HepG2 (cell line): ENCODE measurements around the gene LITAFD. TPM values are rescaled to one million over a fixed set of nuclear protein-coding genes. Genes with fewer than 3 reads are reported as not detected.
A peak's percentile ranks its signal among the peaks of the same experiment; 100 is the strongest.

ENCODE experiments used
- ATAC-seq: fragments of 200-7000 bp; cut with Tn5 transposase; 3 replicates; pipeline ENCODE4 v1.9.1; 2020; ENCODE audit warnings: mild to moderate bottlenecking, moderate library complexity
- BruUV-seq: library from RNA; stranded (reverse); fragments of 400-500 nt; replicated peaks from 2 replicates; lab custom pipeline; 2021; lab: Mats Ljungman, UMichigan
- CTCF ChIA-PET: fragments of 300-600 bp; formaldehyde crosslinking; extraction: SDS; loops from one replicate; lab custom pipeline; 2021; ENCODE audit warnings: low total read pairs, inconsistent platforms, low intra/inter-chr PET ratio; lab: Yijun Ruan, JAX
- POLR2A ChIA-PET: fragments of 350-600 bp; sonication (Branson Sonifier 250); formaldehyde crosslinking; loops from one replicate; lab custom pipeline; 2020; ENCODE audit warnings: antibody characterized with exemption, inconsistent platforms; lab: Yijun Ruan, JAX
- DNase-seq: peaks from one replicate; pipeline ENCODE4 v3.0.0-alpha.2; 2015; ENCODE audit warnings: low spot score
- FAIRE-seq: peaks from 3 replicates; lab custom pipeline; 2011; peaks lifted over from hg19 to GRCh38; lab: Jason Lieb, UNC
- H2AFZ ChIP-seq: one replicate; pipeline ENCODE4 v1.6.1; 2011; ENCODE audit warnings: low read length, inconsistent platforms
- H3K27ac ChIP-seq: fragments of 300-600 bp; 3 replicates; pipeline ENCODE4 v1.8.0; 2011; ENCODE audit warnings: mixed run types, mild to moderate bottlenecking, mixed read lengths, low read length, inconsistent platforms; ENCODE audit not compliant: insufficient read depth; ENCODE audit errors: extremely low read length
- H3K27me3 ChIP-seq, 2 experiments: fragments of 200-600 bp in 1 of 2; 2 replicates in 1 of 2; 3 replicates in 1 of 2; pipeline versions ENCODE4 v1.6.0 to v1.8.0; 2011; ENCODE audit warnings: low read length in 2 of 2, mild to moderate bottlenecking in 2 of 2, moderate library complexity in 2 of 2, inconsistent platforms in 1 of 2; ENCODE audit not compliant: insufficient read depth in 2 of 2, control insufficient read depth in 1 of 2
- H3K36me3 ChIP-seq, 2 experiments: fragments of 200-600 bp in 1 of 2; replicated peaks in 1 of 2; 2 replicates in 1 of 2; 3 replicates in 1 of 2; pipeline versions ENCODE4 v1.5.1 to v1.8.0; 2011; ENCODE audit warnings: low read length in 2 of 2, inconsistent platforms in 1 of 2; ENCODE audit not compliant: insufficient read depth in 2 of 2, control insufficient read depth in 1 of 2
- H3K4me1 ChIP-seq: 2 replicates; pipeline ENCODE4 v1.5.1; 2012; ENCODE audit warnings: low read length, inconsistent platforms; ENCODE audit not compliant: insufficient read depth
- H3K4me2 ChIP-seq: 2 replicates; pipeline ENCODE4 v1.6.0; 2011; ENCODE audit warnings: low read depth, low read length, inconsistent platforms
- H3K4me3 ChIP-seq, 3 experiments: fragments of 200-600 bp in 1 of 3; sonication (generic), shearing (Covaris generic) in 1 of 3; replicated peaks in 1 of 3; 2 replicates each; pipeline ENCODE4 v1.5.1; 2011 to 2016; ENCODE audit warnings: low read length in 3 of 3, inconsistent platforms in 2 of 3, low read depth in 2 of 3, mild to moderate bottlenecking in 2 of 3, control low read depth in 1 of 3, mixed read lengths in 1 of 3; ENCODE audit not compliant: insufficient read depth in 1 of 3
- H3K79me2 ChIP-seq: one replicate; pipeline ENCODE4 v1.6.1; 2011; ENCODE audit warnings: low read length, inconsistent platforms; ENCODE audit not compliant: insufficient read depth
- H3K9ac ChIP-seq: 2 replicates; pipeline ENCODE4 v1.6.0; 2011; ENCODE audit warnings: mild to moderate bottlenecking, low read depth, low read length, inconsistent platforms; ENCODE audit not compliant: insufficient read depth
- H3K9me3 ChIP-seq: 2 replicates; pipeline ENCODE4 v1.5.1; 2012; ENCODE audit warnings: mild to moderate bottlenecking, low read length
- H4K20me1 ChIP-seq: 2 replicates; pipeline ENCODE4 v1.6.0; 2011; ENCODE audit warnings: inconsistent platforms, mild to moderate bottlenecking, low read length, moderate library complexity; ENCODE audit not compliant: insufficient read depth
- CAMTA2 ChIP-seq: sonication (generic); formaldehyde crosslinking; IDR thresholded peaks from 2 replicates; pipeline ENCODE4 v1.4.0; 2020; ENCODE audit warnings: mild to moderate bottlenecking, missing genetic modification reagents, borderline replicate concordance
- KLF13 ChIP-seq: sonication (generic); formaldehyde crosslinking; IDR thresholded peaks from 2 replicates; pipeline ENCODE4 v1.4.0; 2020; ENCODE audit warnings: mild to moderate bottlenecking, missing genetic modification reagents
- MLX ChIP-seq: IDR thresholded peaks from 2 replicates; pipeline ENCODE4 v1.6.1; 2016
- MXD3 ChIP-seq: IDR thresholded peaks from 2 replicates; pipeline ENCODE4 v1.6.1; 2016; ENCODE audit warnings: mild to moderate bottlenecking, missing biosample characterization, missing genetic modification reagents
- PAWR ChIP-seq: sonication (generic); formaldehyde crosslinking; IDR thresholded peaks from 2 replicates; pipeline ENCODE4 v1.4.0; 2020; ENCODE audit warnings: missing genetic modification reagents, mild to moderate bottlenecking, borderline replicate concordance
- POLR2A ChIP-seq, 2 experiments: IDR thresholded peaks; 2 replicates each; pipeline ENCODE4 v1.6.1; 2011; ENCODE audit warnings: low read depth in 2 of 2, low read length in 2 of 2, mild to moderate bottlenecking in 1 of 2, moderate library complexity in 1 of 2; ENCODE audit not compliant: insufficient read depth in 1 of 2
- RNF219 ChIP-seq: sonication (generic); formaldehyde crosslinking; IDR thresholded peaks from 2 replicates; pipeline ENCODE4 v1.5.0; 2020; ENCODE audit warnings: mild to moderate bottlenecking, missing genetic modification reagents
- SKI ChIP-seq: fragments of 450-650 bp; IDR thresholded peaks from one replicate; pipeline ENCODE4 v1.6.1; 2018; ENCODE audit warnings: mild to moderate bottlenecking; ENCODE audit not compliant: partially characterized antibody
- ZC3H13 ChIP-seq: sonication (generic); formaldehyde crosslinking; IDR thresholded peaks from 2 replicates; pipeline ENCODE4 v1.8.1; 2023; ENCODE audit warnings: mild to moderate bottlenecking, missing genetic modification reagents, moderate library complexity
- ZFP36L1 ChIP-seq: sonication (generic); formaldehyde crosslinking; IDR thresholded peaks from 2 replicates; pipeline ENCODE4 v1.8.0; 2022; ENCODE audit warnings: mild to moderate bottlenecking, missing genetic modification reagents, moderate library complexity
- ZNF101 ChIP-seq: sonication (generic); formaldehyde crosslinking; IDR thresholded peaks from 2 replicates; pipeline ENCODE4 v1.4.0; 2020; ENCODE audit warnings: mild to moderate bottlenecking, low read depth, missing genetic modification reagents, borderline replicate concordance
- ZNF224 ChIP-seq: sonication (generic); formaldehyde crosslinking; IDR thresholded peaks from 2 replicates; pipeline ENCODE4 v1.5.0; 2020; ENCODE audit warnings: mild to moderate bottlenecking, missing genetic modification reagents
- ZNF580 ChIP-seq: IDR thresholded peaks from 2 replicates; pipeline ENCODE4 v1.6.1; 2016; ENCODE audit warnings: low read depth, borderline replicate concordance
- ZNF687 ChIP-seq: sonication (generic); formaldehyde crosslinking; IDR thresholded peaks from 2 replicates; pipeline ENCODE4 v1.5.1; 2020; ENCODE audit warnings: mild to moderate bottlenecking, missing genetic modification reagents, moderate library complexity
- ZNF768 ChIP-seq: sonication (generic); formaldehyde crosslinking; IDR thresholded peaks from 2 replicates; pipeline ENCODE4 v1.4.0; 2020; ENCODE audit warnings: missing genetic modification reagents
- WGBS: methylation state at CpG from one replicate; pipeline ENCODE4 v1.1.6; 2017; ENCODE audit warnings: low lambda C conversion rate; 5-methylcytosine and 5-hydroxymethylcytosine counted together
- in situ Hi-C: cut with HindIII; loops from 2 replicates; pipeline ENCODE4 v1.10.0; 2017; ENCODE audit warnings: low pct_unique_long_range_greater_than_20kb; ENCODE audit not compliant: extremely low pct_ligation_motif_present
- intact Hi-C: fragments of 100-400 bp; cut with micrococcal nuclease; formaldehyde crosslinking; loops from one replicate; pipeline ENCODE4 v1.10.0; 2022; ENCODE audit not compliant: unreplicated experiment
- polyA plus RNA-seq, 8 experiments: library from polyadenylated mRNA; depleted of rRNA in 3 of 8; stranded (reverse) in 7 of 8; unstranded in 1 of 8; fragments of >200 nt; fragmentation: Illumina TruSeq in 4 of 8; extraction: Trizol in 4 of 8; gene quantifications; 2 replicates each; pipeline versions ENCODE4 v1.2.1 to v1.2.3, GENCODE V29; 2011 to 2016; ENCODE audit warnings: low read depth in 4 of 8, missing spikeins in 1 of 8, mixed read lengths in 1 of 8; ENCODE audit not compliant: insufficient read depth in 1 of 8
- total RNA-seq, 5 experiments: library from RNA; depleted of rRNA; stranded (reverse); fragments of >200 nt; fragmentation: Illumina TruSeq; extraction: Trizol; gene quantifications; 2 replicates each; pipeline ENCODE4 v1.2.3, GENCODE V29; 2016; ENCODE audit warnings: low read depth in 1 of 5

The LITAFD gene
- total and polyA plus RNA-seq, 2 of the 13 experiments (the other 11 are each of a cell fraction or from before 2014, with no cell fraction given) = not detected

DNA sequence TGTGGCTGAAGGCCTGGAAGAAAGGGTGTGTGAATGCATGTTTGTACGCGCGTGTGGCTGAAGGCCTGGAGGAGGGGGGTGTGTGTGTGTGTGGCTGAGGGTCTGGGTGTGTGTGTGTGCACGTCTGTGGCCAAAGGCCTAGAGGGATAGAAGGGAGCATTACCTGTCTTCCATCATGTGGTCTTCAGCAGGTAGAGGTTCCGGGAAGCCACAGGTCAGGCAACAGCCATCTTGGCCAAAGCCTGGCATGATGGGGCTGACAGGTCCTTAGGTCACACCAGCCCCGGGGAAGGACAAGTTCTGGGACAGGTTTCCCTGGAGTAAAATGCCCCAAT, 5.2 kb downstream of the LITAFD start (continued):
- TF ChIP-seq ZC3H13 (CRISPR knock-in tag) = peak; percentile 80

GRCh38 chr16:8887952-8888560, 5.9 kb downstream of the LITAFD start:
- Histone ChIP-seq H2AFZ (no peak overlapping the region), H3K36me3 (peaks cover 25 to 27% of the 10 kb centered on the region in 2 experiments), H3K9me3 (no peaks in the 10 kb centered on the region), H3K4me3 (no peak overlapping the region), H3K79me2 (no peaks in the 10 kb centered on the region), H3K9ac (no peak overlapping the region), H3K27ac (no peak overlapping the region), H3K27me3 (no peaks in the 10 kb centered on the region), H3K4me1 (peaks cover 37% of the 10 kb centered on the region), H3K4me2 (no peak overlapping the region), H4K20me1 (no peaks in the 10 kb centered on the region)
- ChIA-PET CTCF (no interaction called here), POLR2A (interaction anchor here (1.0 to 14.5 kb wide), 2 partner anchors 20 to 43 kb away, joined by 3 to 235 read pairs; partner anchors contain the start of gene CARHSP1)
- in situ Hi-C loops = loop anchor here (25.0 kb wide), 1 partner anchor 226 kb away; the partner anchor contains the start of gene ABAT
- WGBS = 78% methylated on average over 16 of the region's 16 CpGs
- no TSS peak for BruUV-seq
- FAIRE-seq (no peak), DNase-seq (peak; percentile 33), ATAC-seq (no peak)
- intact Hi-C loops = no loop called here
- no peak for TF ChIP-seq RNF219 (CRISPR knock-in tag)
- TF ChIP-seq KLF13 = no peak
- TF ChIP-seq POLR2A (IDR thresholded peaks at IDR 0.05; ENCODE audit: insufficient read depth in 1 of 2, low read depth in 2 of 2, low read length in 2 of 2) = 0 out of 4 replicates have a peak, but pooled peaks of 1 of the 2 experiments have one; percentile 6
- TF ChIP-seq MXD3 (CRISPR knock-in tag) = no peak
- TF ChIP-seq ZNF768 (CRISPR knock-in tag) = peak; percentile 36; the same call in 1 of the 2 replicates
- no peak for TF ChIP-seq CAMTA2 (CRISPR knock-in tag)
- no peak for TF ChIP-seq SKI
- no peak for TF ChIP-seq PAWR
- TF ChIP-seq ZFP36L1 (CRISPR knock-in tag) = no peak
- 0 out of 2 replicates have a peak, but pooled peaks have one; percentile 22 for TF ChIP-seq ZNF224 (CRISPR knock-in tag)
- TF ChIP-seq ZNF687 (CRISPR knock-in tag) = peak; percentile 28; the same call in 1 of the 2 replicates
- no peak for TF ChIP-seq MLX (CRISPR knock-in tag)
- TF ChIP-seq ZNF580 (CRISPR knock-in tag) = no peak
- TF ChIP-seq ZNF101 = no peak
